Measurements from ENCODE around the gene GALNT18.

The GALNT18 gene

DNA sequence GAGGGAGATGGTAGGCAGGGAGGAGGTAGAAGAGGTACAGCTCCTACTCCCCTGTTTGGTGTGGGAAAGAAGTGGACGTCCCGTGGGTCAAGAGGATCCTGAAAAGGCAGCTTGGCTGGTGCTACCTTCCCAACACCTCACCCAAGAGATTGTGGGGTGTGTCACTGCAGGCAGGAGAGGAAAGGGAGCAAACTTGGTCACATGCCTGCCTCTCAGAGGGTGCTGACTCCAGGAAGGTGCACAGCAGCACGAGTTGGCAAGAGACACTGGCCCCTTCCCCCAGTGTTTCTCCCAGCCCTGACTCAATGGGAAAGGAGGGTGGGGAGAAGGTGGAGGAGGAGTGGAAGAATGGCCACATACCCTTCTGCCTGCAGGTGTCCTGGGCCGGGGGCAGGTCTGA lies 368.3 kb downstream of the GALNT18 start:
- no peak for DNase-seq

DNA sequence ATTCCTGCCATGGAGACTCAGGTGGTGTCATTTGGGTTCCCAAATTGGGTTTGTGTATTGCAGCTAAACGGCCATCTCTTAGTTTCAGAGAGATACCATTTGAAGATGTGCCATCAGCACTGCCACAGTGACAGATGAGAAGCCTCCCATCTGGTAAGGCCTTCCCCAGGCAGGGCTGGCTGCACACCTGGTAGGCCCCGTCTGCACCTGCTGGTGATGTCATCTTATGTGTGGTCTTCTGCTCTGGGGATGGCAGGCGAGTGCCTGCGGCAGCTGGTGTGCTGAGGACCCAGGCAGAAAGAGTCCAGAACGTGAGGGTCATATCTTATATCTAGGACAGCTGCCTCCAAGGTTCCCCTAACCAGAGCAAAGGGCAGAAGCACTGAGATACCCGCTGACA lies 369.4 kb downstream of the GALNT18 start:
- no peak for DNase-seq

DNA sequence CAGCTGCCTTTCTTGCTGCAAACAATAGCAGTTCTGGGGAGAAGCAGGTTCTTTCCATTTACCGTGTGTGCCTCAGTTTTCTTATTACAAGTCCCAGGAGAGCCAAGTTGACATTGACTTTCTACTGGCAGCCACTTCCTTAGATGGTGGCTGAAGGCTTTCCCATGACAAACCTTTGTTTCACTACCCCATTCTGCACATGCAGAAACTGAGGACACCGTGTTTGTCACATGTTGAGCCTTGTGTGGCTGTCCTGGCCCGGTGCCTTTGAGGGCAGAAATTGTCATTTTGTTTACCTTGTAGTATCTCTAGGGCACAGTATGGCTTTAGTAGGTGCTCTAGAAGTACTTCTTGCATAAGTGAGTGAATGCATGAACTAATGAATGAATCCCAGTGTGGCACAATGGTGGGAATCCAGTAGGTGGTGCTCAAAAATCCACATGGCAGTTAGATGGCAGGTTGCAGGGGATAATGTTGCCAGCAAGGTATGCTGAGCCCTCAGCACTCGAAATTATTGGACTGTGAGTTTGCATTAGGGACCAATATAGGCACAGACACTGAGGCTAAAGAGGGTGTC lies 370.3 kb downstream of the GALNT18 start:
- no peak for DNase-seq

DNA sequence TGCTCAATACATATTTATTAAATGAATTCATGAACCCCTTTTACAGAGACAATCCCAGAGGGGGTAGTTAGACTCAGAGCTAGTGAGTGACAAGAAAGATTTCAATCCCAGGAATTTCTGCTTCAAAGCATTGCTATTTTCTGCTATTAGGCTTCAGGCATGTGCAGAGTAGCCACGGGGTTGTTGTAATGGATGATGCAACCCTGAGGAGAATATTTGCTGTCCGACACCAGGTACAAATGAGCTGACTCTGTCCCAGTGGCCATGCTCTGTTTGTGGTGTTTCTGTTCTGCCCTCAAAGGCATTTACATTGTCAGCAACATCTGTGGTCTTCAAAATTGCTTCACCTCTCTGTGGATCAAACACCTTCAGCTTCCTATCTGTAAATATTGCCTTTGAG lies 371.3 kb downstream of the GALNT18 start:
- no peak for DNase-seq

DNA sequence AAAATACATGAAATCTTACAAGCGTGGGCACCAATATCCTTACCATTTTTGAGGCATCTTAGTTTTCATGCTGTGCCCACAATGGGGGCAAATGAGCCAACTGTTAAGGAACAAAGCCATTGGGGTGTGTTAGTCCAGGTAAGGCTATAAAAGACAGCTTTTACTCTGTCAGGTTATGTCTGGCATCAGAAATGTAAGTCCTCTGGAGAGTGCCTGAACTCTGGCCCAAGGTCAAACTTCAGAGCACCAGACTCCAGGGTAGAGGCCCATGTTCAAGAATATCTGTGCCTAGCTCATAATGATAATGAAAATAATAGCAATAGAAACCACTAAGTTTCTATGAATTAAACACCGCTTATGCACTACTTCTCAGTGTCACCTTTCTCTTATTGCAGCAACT lies 374.2 kb downstream of the GALNT18 start:
- no peak for DNase-seq

DNA sequence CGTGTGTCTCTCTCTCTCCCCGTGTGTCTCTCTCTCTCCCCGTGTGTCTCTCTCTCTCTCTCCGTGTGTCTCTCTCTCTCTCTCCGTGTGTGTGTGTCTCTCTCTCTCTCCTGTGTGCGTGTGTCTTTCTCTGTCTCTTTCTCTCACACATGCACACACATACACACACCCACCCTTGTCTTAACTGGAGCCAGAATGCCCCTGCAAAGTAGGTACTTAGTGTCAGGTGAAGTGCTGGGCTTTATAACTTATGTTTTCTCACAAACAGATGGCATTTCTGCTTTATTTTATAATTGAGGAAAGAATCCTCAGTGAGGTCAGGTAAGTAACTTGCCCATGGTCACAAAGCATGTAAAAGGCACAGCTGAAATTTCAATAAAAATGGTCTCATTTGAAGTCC lies 374.7 kb downstream of the GALNT18 start:
- DNase-seq, result no peak

DNA sequence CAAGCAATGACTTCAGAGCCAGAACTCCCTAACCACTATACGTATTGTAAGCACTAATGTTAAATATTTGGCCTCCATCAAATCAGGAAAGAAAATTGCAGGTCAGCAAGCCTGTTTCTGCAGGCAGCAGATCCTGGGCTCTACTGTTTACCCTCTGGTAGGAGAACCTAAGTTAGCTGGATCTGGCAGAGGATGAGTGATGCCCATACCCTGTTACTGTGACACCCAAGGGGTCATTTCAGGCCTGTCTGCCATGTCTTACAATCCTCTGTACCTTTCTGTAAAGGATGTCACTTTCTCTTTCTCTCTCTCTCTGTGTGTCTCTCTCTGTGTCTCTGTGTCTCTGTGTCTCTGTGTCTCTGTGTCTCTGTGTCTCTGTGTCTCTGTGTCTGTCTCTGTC lies 375.6 kb downstream of the GALNT18 start:
- no peak for DNase-seq

DNA sequence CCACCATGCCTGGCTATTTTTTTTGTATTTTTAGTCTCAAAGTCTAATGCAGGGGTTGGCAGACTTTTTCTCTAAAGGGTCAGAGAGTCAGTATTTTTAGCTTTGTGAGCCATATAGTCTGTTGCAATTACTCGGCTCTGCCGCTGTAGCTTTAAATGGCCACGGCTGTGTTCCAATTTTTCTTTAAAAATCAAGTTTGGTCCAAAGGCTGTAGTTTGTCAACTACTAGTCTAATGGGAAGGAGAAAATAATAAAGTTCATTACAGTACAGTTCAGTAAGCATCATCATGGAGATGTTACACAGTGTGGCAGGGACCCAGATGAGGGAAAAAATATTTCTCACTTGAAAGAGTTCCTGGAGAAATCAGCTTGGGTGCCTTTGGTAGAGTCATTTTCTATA lies 376.4 kb downstream of the GALNT18 start:
- DNase-seq, result no peak

DNA sequence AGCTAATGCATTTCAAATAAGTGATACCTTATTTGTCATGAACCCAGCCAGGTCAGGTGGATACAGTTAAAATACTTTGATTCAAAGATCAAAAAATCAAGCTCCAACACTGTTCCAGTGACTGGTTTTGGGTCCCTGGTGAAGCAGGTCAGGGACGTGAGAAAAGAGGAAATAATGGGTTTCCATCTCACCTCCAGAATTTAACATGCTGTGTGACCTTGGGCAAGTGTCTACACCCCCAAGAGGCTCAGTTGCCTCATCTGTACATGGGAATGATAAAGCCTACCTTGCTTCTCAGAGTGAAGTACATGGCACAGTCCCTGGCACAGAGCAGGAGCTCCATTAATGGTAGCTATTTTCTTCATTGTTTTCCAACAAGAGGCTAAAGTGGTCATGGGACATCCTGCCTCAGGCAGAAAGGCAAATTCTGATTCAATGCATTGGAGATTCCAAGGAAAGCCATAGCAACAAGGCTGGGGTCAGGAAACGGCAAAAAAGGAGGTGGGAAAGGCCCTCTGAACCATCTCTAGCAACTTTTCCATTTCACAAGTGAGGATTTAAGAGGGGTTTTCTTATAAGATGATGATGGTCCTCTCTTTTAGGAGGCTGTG lies 377.2 kb downstream of the GALNT18 start:
- no peak for DNase-seq

DNA sequence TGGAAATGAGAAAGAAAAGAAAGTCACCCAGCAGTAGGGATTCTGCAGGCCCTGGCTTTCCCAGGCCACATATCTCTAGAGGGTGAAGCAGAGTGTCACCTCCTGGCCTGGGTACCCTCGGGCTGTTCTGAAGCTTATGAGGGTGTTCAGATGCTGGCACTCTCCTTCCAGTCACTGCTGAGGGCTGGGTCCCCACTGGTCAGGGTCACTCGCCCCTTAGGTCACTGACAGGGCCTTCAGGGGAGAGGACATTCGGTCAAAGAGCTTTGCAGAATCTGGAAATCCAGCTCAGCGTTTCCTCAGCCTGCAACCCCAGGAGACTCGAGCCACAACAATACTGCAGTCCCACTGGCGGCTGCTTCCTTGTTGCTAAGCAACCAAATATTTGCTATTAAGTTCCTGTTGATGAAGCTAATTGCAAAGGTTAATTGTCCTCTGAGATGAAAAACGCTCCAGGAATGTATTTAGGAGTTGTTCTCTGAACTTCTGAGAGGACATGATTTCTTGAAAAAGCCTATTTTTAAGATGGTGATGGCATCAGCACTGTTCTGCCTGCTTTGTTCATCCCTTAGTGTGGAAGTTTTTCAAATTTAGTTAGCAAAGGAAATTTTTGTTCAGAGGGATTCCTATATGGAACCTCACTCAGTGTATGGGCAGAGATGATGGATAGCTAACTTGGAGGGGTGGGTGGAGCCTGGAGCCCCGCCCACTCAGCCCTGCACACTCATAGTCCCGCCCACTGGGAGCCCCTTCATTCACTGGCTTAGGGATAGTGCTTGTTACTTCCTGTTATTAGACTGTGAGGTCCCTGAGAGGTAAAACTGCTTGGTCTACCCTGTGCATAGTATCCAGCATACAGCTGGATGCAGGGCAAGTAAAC lies 378.0 kb downstream of the GALNT18 start:
- peak; percentile 26 to 33 for DNase-seq

DNA sequence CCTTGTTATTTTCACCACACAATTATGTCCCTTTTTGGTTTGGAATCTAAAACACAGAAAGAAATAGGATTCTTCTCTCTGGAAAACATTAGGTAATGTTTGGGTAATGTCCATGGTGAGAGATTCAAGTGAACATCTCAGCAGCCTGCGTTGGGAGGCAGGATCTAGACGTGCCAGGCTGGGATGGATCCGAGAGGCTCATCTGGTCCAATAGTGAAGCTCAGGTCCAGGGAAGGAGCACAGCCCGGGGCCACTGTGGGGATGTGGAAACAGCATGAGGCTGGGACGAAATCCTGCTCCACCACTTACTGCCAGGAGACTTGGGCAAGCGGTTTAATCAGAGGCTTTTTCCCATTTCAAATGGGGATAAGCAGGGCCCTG lies 378.6 kb downstream of the GALNT18 start:
- DNase-seq, result no peak

DNA sequence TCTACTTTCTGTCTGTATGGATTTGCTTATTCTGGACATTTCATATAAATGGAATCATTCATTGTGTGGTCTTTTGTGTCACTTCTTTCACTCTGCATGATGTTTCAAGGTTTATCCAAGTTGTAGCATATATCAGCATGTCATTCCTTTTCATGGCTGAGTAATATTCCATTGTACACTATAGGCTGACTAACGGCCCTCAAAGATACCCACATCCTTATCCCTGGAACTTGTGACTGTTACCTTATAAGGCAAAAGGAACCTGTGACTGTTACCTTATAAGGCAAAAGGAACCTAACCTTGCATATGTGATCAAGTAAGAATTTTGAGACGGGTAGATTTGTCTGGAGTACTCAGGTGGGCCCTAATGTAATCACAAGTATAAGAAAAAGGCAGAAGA lies 380.5 kb downstream of the GALNT18 start:
- no peak for DNase-seq

DNA sequence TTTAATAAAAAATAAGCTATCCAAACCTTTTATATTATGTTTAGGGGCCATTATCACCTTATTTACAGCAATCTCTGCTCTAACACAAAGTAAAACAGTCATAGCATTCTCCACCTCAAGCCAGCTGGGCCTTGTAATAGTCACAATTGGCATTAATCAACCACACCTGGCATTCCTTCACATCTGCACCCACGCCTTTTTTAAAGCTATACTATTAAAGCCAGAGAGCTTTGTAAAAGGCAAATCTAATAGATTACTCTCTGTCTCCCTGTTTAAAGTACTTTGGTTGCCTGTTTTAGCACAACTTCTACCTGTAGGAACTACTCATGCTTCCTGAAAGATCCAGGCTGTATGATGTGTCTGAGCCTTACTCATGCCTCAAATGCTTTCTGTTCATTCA lies 381.8 kb downstream of the GALNT18 start:
- no peak for DNase-seq

DNA sequence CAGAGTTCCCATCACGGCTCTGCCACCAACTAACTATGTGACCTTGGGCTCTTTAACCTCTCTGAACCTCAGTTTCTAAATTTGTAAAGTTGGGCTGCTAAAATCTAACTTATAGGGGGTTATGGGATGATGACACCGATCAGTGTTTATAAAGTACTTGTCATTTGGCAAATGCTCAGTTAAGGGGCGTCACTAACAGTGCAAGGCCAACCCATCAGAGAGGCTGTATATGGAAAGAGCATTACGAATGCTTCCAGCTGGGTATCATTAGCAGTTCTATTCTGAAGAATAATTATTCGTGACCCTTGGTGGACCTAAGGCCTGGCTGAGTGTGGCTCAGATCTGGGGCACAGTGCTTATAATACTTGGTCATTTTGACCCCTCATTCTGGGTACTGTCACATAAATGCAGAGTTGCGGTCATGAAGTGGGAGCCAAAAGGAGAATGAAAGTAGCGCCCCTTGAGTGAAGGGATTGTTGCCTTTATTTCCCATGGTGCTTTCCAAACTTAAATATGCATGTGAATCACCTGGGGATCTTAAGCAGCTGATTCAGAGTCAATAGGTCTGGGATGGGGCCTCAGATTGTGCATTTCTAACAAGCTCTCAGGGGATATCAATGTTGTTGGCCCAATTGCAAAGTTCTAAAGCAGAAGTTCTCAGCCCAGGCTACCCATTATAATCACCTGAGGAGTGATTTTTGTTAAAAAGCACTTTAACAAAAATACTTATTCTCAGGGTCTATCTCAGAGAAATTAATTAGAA lies 384.6 kb downstream of the GALNT18 start:
- no peak for DNase-seq

DNA sequence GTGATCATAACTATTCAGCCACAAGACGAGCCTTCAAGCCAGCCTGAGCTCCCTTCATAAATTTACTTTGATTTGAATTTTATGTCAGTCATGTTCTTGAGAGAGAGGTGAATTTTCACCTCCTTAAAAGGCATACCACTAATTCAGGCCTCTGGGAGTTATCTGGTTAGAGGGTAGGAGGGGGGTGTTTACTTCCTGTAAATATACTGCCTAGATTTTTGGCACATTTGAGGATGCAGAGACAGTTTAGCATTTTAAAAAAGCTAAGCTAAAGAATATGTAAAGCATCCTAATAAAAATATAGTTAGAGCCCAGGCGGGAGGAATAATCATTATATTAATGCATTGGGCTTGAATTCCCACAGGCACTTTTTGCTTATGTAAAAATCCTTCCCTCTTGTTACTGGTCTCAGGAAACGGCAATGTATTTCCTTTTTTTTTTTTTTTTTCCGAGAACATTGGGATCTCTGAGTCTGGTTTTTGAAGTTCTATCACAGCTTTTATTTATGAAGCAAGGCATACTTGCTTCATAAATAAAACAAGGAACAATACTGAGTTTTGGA lies 385.2 kb downstream of the GALNT18 start:
- DNase-seq, result no peak

DNA sequence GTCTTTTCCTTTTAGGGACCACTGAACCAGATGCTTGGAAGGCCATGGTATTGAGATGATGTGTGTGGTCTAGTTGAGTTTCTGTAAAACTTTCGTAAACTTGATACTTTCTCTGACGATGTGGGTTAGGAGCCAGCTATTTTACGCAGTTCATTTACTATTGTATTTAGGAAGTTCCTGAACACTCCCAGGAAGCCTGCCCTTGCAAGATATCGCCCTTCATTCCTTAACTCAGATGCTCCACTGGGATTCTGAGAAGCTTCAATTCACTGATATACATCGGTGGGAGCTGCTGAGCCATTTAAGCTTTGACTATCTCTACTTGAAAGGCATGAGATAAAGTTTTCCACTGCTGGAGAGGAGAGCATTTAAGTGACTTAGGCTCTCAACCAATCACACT lies 390.0 kb downstream of the GALNT18 start:
- DNase-seq, result no peak

DNA sequence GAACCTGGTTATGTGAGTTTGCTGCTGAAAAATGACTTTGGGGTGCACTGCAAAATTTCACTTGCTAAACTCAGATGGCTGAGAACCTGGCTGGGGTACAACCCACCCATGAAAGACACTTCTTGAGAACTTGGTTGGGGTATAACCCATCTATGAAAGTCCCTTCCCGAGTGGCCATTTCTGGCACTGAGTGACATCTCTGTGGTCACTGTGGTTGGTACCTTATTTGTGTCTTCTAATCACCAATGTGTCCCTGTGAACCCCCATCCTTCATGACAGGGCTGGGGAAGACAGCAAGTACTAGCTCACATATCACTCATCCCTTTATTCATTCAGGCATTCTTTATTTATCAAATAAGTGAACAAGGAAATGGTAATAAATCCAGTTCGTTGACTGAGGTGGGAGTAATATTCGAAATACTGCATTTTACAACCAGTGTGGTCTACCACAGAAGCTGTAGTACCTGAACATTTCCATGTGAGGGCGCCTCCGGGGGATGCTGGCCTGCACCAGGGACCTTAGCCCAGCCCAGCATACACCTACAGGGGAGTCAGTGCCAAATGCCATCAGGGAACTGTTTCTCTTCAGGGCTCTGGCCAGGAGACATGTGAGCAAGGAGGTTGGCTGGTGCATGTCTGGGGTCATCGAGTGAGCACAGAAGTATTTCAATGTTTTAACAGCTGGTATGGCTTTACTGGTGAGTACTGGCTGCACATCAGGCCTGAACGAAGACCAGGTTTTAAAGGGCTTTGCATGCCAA lies 390.8 kb downstream of the GALNT18 start:
- peak in 1 of 2 donors; percentile 13 for DNase-seq

DNA sequence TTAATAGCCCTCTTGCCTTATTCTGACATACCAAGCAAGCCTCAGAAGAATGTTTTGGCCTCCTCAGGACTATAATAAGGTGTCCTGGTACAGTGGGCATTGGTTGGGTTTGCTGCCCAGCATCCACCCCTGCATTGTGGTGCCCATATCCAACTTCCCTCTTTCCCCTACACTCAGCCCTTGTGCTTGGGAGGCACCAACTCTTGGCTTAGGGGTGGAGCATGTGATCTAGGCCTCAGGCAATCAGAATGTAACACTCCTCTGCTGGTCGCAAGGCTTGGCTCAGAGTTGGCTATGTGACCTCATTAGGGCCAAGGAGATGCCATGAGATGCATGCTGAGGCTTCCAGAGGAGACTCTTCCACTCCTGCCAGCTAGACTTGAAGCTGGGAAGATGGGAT lies 391.7 kb downstream of the GALNT18 start:
- DNase-seq, result no peak

DNA sequence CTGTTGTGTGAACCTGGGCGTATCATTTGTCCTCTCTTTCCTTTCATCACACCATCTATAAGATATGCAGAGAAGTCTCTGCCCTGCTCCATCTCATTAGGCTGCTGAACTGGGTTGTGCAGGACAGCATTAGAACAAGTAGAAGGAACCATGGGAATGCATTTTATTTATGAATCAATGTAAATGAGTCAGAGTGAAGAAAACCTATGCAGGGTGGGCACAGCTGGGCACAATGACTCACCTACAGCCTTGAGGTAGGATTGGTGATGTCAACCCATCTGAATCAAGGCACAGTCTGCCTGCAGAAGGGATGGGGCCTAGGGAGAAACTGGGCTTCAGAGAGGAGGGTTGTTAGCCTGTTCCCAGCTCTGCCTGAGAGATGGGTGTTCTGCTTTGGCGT lies 392.2 kb downstream of the GALNT18 start:
- no peak for DNase-seq

DNA sequence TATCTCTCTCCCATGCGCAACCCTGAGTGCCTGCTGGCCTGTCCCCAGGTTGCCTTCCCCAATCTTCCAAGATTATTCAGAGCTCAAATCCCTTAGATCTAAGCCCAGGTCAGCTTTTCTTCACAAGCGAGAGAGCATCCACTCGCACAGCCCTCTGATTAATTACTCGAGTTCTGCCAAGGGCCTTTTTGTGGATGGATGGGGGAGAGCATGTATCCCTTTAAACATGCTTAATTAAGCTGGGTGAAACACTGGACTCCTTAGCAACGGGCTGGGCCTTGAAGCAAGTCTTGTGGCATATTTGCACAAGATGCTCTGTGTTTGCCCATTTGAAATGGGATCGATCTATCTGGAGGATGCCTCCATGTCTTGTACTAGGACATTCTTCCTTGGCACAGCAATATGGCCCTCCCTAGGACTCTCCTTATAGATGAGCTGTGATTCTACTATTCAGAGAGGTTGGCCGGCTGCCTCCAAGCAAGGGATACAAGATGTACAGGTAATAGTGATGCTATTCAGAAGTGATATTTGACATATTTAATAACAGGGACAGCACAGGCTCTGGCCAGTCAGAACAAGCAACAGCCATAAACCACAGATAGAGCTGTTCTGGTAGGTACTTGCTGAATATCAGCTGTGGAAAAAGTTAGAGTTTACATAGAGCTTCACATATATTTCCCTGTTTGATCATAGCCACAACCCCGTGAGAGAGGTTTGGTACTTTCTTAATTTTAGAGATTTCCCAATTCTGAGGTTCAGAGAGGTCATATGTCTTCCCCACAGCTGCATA lies 394.3 kb downstream of the GALNT18 start:
- DNase-seq, result no peak
